Measurements from ENCODE around the gene ZMYND10.

Gene ZMYND10

GRCh38 chr3:50327129-50327528 lies 18.4 kb downstream of the ZMYND10 start:
- no peak for DNase-seq

- DNase-seq: no peak
These were observed 19.4 kb downstream of the ZMYND10 start for GRCh38 chr3:50326182-50326541.

- no peak for DNase-seq
These were observed 19.9 kb downstream of the ZMYND10 start for GRCh38 chr3:50325497-50326181.

- DNase-seq: no peak
These were observed 20.4 kb downstream of the ZMYND10 start for GRCh38 chr3:50325113-50325480.

GRCh38 chr3:50324351-50325112 lies 21.0 kb downstream of the ZMYND10 start:
- peak in 47 of 58 donors; percentile 20 to 77 (median 50) for DNase-seq

GRCh38 chr3:50323614-50324199 lies 21.8 kb downstream of the ZMYND10 start:
- DNase-seq: no peak

- peak in 1 of 58 donors; percentile 9 for DNase-seq
These were observed 22.4 kb downstream of the ZMYND10 start for GRCh38 chr3:50323092-50323600.

- DNase-seq: no peak
These were observed 23.0 kb downstream of the ZMYND10 start, which contains the start of gene HYAL2 for GRCh38 chr3:50322386-50323091. Gene HYAL2 (minus strand): TSS chr3:50322745. CDS start chr3:50320489, 2,256 bp downstream.

GRCh38 chr3:50322115-50322385 lies 23.5 kb downstream of the ZMYND10 start:
- no peak for DNase-seq

GRCh38 chr3:50321336-50322114 lies 24.0 kb downstream of the ZMYND10 start:
- DNase-seq: peak; percentile 52 to 96 (median 89)

GRCh38 chr3:50320853-50321335 lies 24.6 kb downstream of the ZMYND10 start:
- DNase-seq: peak in 57 of 58 donors; percentile 43 to 96 (median 85)

- DNase-seq: no peak
These were observed 25.5 kb downstream of the ZMYND10 start for GRCh38 chr3:50319894-50320625.

GRCh38 chr3:50319181-50319893 lies 26.2 kb downstream of the ZMYND10 start:
- no peak for DNase-seq

- DNase-seq: no peak
These were observed 26.9 kb downstream of the ZMYND10 start for GRCh38 chr3:50318615-50319014.

GRCh38 chr3:50318163-50318562 lies 27.4 kb downstream of the ZMYND10 start:
- no peak for DNase-seq

- peak in 1 of 58 donors; percentile 25 for DNase-seq
These were observed 28.2 kb downstream of the ZMYND10 start for GRCh38 chr3:50317300-50317699.

GRCh38 chr3:50316657-50317242 lies 28.8 kb downstream of the ZMYND10 start:
- DNase-seq: no peak

- no peak for DNase-seq
These were observed 30.7 kb downstream of the ZMYND10 start for GRCh38 chr3:50314816-50315215.

GRCh38 chr3:50314342-50314741 lies 31.2 kb downstream of the ZMYND10 start:
- DNase-seq: no peak
